Measurements from ENCODE around the gene EHD1.

EHD1 gene

DNA sequence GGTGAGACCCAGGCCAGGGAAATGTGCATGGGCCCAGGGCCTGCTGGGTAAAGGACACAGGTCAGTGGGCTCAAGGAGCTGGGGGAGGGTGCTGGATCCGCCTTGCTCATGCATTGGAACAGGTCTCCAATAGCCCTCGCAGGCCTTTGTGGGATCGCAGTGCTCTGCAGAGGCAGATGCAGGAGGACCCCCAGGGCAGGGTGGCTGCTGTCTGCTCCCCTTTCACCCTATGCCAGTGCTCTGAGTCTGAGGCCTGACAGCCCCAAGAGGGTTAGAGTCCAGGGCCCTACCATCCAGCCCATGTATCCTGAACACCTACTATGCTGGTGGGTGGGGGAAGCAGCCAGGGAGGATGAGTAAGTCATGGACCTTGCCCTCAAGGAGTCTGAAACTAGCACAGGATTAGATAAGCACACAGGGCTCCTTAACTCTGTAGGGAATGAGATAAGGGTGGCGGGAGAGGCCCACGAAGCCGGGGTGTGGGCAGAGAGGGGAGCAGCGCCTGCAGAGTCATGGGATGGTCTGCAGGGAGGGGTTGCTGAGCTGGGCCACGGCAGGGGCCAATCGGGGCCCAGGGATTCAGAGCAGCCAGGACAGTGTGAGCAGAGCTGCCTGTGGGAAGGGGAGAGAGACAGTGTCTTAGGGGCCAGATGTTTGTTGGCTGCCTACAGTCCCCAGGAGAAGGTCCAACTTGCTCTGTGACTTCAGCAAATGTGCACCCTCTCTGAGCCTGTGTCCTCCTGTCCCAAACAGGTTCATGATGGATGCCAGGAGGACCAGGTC lies 10.5 kb upstream of the EHD1 start:
- DNase-seq: no peak

- DNase-seq: no peak
Observed at GRCh38 chr11:64888406-64888728, 9.9 kb upstream of the EHD1 start.

- DNase-seq: no peak
Observed at GRCh38 chr11:64887757-64888405, 9.5 kb upstream of the EHD1 start.

DNA sequence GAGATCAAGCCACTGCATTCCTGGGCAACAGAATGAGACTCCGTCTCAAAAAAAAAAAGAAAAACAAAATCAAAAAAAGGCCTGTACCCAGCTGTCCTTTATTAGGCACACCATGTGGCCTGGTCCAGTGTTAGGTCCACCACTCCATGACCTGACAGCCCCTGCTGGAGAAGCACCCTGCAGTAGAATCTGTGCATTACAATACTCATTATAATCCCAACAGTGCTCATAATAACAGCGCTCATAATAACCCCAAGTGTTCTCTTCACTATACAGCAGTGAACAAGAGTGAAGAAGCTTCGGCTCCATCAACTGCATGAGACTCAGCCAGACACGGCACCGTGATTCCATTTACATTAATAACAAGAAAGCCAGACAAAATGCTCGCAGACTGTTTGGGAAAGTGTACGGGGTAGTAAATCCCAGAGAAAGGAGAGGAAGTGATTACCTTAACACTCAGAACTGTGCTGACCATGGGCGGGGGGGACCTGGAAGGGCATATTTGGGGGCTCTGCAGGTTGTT lies 8.9 kb upstream of the EHD1 start:
- DNase-seq: no peak

DNA sequence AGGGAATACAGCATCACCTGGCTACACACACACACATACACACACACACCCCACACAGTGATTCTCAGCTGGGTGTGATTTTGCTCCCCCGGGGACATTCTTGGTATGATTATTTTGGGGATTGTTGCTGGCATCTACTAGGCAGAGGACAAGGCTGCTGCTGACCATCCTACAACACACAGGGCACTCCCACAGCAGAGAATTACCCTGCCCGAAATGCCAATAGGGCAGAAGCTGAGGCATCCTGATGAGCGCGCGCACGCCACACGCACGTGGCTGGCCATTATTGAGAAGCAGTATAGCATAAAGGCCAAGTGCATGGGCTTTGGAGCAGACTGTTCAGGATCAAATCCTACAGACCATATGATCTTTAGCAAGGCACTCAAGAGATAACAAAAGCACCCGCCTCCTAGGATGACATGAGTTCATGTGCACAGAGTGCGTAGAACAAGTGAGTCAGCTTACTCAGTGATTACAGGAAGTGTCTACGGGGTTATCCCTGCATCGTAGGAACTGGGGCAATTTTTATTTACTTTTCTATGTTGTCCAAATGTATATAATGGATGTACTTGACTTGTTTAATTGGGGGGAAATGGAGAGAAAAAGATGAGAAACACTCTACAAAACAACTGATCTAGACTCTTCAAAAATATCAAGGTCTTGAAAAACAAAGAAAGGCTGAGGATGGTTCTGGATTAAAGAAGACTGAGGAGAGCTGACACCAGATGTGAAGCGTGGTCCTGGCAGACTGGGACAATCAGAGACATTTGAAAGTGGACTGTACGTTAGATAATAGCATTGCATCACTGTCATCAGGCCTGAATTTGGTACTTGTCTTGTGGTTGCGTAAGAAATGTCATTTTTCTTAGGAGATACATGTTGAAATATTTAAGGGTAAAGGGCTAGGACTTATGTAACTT lies 7.2 kb upstream of the EHD1 start:
- peak; percentile 70 for DNase-seq

- DNase-seq: no peak
Observed at GRCh38 chr11:64884019-64884418, 5.6 kb upstream of the EHD1 start.

- DNase-seq: no peak
Observed at GRCh38 chr11:64883575-64883974, 5.2 kb upstream of the EHD1 start.

DNA sequence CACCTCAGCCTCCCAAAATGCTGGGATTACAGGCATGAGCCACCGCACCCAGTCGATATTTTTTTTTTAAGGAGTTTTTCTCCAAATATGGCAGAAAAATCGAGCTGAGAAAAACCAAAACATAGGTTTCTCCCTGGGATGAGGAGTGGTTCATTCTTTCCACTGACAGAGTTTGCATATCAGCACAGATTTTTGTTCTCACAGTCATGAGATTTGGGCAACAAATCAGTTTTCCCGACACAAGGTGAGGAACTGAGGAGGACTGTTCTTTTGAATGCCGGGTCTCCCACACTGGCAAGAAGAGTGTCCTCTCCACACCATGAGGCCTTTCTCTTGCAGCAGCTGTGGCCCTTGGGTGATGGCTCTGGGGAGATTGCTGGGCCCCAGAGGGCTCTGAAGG lies 3.8 kb upstream of the EHD1 start:
- no peak for DNase-seq

DNA sequence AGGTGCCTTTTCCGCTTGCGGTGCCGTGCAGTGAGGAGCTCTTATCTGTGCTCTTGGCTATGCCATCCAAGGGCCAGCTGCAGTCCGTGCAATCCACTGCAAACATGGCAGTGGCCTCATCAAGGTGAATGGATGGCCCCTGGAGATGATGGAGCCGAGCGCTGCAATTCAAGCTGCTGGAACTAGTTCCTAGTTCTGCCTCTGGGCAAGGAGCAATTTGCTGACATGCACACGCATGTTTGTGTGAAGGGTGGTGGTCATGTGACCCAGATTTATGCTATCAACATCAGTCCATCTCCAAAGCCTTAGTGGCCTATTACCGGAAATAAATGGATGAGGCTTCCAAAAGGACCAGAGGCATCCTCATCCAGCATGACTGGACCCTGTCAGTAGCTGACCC lies 3.1 kb upstream of the EHD1 start:
- no peak for DNase-seq

GRCh38 chr11:64880240-64881001 lies 2.0 kb upstream of the EHD1 start:
- no peak for DNase-seq

DNA sequence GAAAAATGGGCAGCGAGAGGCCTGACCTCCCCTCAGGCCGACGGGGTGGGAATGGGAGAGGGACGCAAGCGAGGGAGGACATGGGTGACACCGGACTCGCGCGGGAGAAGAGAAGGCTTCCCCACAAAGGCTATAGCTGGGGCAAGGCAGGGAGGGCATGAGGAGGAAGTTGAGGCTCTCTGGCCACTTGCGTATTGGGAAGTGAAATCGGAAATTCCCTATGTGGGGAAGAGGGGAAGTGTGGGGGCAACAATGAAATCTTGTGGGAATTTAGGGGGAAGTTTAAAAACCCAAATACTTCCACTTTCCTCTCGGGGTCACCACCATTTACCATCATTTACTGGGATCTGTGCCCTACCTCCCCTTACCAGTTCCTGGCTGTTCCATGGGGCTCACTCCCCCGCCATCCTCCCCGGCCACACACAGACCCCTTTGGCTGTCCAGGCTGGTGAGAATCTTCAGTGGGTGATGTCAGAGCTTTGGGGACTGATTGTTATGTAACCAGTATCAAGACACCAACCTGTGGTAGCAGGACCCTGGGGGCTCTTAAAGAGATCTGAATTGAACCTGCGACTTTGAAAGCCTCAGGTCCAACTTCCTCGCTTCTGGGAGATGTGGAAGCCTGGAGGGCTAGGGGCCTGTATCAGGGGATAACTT lies 951 bp upstream of the EHD1 start:
- no peak for DNase-seq

GRCh38 chr11:64878223-64878493 lies 263 bp downstream of the EHD1 start:
- DNase-seq: no peak

- no peak for DNase-seq
Observed at GRCh38 chr11:64877390-64878222, 815 bp downstream of the EHD1 start.

DNA sequence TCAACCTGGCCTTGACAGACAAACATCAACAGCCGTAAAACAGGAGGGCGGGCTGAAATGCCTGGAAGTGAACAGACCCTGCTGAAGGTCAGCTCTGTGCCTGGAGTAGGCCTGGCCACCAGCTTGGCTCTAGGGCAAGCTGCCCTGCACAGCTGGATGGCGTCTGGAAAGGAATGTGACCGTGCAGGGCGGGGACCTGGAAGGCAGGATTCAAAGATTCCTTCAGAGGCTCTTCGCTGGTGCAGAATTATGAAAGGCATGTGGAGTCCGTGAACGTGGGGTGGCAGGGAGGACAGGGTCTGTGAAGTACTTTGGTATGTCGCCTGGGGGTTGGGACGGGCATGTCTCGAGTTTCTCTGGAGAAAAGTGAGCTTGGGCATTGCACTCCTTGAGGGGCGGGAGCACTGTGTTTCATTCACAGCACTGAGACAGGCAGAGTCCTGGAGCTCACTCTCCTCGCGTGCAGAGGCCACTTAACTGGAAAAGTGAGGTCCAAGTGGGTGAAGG lies 1.5 kb downstream of the EHD1 start:
- no peak for DNase-seq

DNA sequence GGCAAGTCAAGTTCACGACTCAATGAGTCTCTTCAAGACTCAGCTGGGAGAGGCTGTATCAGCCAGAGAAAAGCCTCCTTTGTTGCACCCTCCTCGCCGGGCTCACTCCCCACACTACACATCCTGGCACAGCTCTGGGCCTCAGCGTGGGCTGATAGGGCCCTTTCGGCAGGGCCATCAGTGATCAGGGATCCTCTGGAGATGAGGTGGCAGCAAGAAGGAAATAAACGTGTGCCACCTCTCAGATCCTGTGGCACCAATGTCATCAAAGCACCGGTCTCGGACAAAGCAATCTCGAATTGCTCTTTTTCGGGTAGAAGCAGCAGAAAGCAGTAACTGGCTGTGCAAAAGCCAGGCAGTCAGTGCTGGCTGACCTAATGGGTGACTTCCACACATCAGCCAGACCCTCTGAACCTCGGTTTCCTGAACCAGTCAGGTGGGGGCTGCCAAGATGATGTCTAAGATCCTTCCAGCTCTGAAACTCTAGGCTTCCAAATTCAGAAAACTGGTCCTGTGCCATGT lies 2.1 kb downstream of the EHD1 start:
- DNase-seq: no peak

DNA sequence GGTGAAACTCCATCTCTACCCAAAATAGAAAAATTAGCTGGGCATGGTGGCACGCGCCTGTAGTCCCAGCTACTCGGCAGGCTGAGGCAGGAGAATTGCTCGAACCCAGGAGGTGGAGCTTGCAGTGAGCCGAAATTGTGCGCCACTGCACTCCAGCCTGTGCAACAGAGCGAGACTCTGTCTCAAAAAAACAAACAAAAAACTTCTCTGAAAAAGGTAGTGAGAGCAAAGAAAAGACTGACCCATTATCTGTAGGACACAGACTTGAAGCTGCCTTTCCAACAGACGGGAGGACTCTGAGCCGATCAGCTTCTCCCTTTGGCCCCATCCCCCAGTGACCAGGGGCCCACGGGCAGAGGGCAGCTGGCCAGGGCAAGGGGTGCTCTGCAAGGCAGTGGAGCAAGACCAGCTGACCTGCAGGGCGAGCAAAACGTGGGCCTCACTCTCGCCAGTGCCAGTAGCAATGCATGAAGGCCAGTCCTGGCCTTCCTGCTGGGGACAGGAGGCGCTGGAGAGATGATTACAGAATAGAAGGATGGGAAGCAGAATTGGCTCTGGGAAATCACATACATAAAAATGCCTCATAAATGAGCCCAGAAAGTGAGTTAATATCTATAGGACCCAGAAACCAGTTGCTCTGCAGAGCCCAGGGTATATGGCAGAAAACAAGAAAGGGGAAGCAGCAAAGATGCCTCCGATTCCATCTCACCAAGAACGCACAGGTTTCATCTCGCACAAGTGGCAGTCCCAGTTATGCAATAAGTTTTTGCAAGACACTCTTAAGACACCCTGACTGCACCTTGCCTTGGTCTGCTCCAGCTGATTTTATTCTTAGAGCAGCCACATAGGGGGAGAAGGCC lies 2.8 kb downstream of the EHD1 start:
- peak; percentile 93 for DNase-seq

GRCh38 chr11:64874308-64875240 lies 3.8 kb downstream of the EHD1 start:
- no peak for DNase-seq

DNA sequence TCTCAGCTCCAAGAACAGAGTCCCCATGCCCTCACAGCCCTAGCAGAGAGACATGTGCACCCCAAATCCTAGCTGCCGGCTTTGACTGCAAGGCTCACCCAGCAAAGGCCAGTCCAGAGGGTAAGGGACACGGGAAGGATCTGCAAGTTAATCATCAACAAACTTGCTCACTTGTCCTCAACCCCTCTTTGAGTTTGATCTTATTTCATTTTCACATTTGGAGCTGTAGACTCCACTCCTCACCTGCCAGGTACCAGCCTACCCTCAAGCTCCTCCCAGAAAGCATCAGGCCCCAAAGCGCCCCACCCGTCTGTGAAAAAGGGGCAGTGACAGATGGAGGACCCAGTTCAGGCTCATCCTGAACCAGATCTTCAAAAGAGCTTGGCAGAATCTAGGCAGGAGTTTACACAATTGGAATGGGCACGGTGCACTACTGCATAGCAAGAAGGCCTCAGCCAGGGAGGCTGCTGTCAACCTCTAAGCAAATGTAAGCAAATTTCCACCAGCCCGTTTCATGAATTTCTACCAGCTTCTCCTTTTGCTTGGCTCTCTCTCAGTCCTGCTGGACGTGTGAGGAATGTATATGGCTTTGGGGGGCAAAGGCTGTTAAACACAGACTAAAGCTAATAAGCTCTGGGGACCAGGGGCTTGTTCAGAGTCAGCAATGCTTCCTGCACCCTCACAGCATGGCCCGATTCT lies 5.5 kb downstream of the EHD1 start:
- DNase-seq: no peak

All from SIG-M5 (cell line).